ENCODE measurements around the gene IMMP2L. TPM values are rescaled to one million over a fixed set of nuclear protein-coding genes. Genes with fewer than 3 reads are reported as not detected.

IMMP2L gene
- total and polyA plus RNA-seq, 2 of the 13 experiments (the other 11 are each of a cell fraction or from before 2014, with no cell fraction given): 7.8 to 16.9 TPM

GRCh38 chr7:111561904-111562732 is at the start of gene IMMP2L (continued):
- TF ChIP-seq ZNF792 (CRISPR knock-in tag; IDR thresholded peaks at IDR 0.05) (0 out of 2 replicates have a peak, but pooled peaks have one; percentile 21), SYNCRIP (IDR thresholded peaks at IDR 0.05; ENCODE audit: insufficient read depth, low read depth, low read length) (no peak), ETV5 (CRISPR knock-in tag; IDR thresholded peaks at IDR 0.05; ENCODE audit: borderline replicate concordance) (no peak), AKAP8 (CRISPR knock-in tag; IDR thresholded peaks at IDR 0.05) (no peak), ZNF747 (CRISPR knock-in tag; IDR thresholded peaks at IDR 0.05; ENCODE audit: borderline replicate concordance) (0 out of 2 replicates have a peak, but pooled peaks have one; percentile 7), TEF (CRISPR knock-in tag; IDR thresholded peaks at IDR 0.05) (no peak), HDAC2 (CRISPR knock-in tag; IDR thresholded peaks at IDR 0.05) (peak; percentile 40; the same call in 1 of the 2 replicates), ZNF432 (CRISPR knock-in tag; IDR thresholded peaks at IDR 0.05; ENCODE audit: borderline replicate concordance) (no peak), ZFX (CRISPR knock-in tag; IDR thresholded peaks at IDR 0.05; ENCODE audit: low read depth) (peak; percentile 95), ZNF264 (CRISPR knock-in tag; IDR thresholded peaks at IDR 0.05) (peak; percentile 49; the same call in 1 of the 2 replicates), FOSL1 (CRISPR knock-in tag; IDR thresholded peaks at IDR 0.05; ENCODE audit: borderline replicate concordance) (no peak), MYNN (CRISPR knock-in tag; IDR thresholded peaks at IDR 0.05; ENCODE audit: low read depth) (0 out of 2 replicates have a peak, but pooled peaks have one; percentile 56), SRF (IDR thresholded peaks at IDR 0.05; ENCODE audit: low read depth, low read length) (no peak), ARHGAP35 (CRISPR knock-in tag; IDR thresholded peaks at IDR 0.05; ENCODE audit: borderline replicate concordance) (no peak), BRD4 (CRISPR knock-in tag; IDR thresholded peaks at IDR 0.05) (0 out of 2 replicates have a peak, but pooled peaks have one; percentile 38), ZNF724P (CRISPR knock-in tag; IDR thresholded peaks at IDR 0.05; ENCODE audit: borderline replicate concordance) (0 out of 2 replicates have a peak, but pooled peaks have one; percentile 60), SRSF1 (optimal IDR thresholded peaks at IDR 0.05; ENCODE audit: low read depth, low read length) (no peak), DNMT1 (CRISPR knock-in tag; IDR thresholded peaks at IDR 0.05) (0 out of 2 replicates have a peak, but pooled peaks have one; percentile 35), U2AF1 (optimal IDR thresholded peaks at IDR 0.05; ENCODE audit: low read depth, low read length) (no peak)
- TF ChIP-seq, protein P1, sequence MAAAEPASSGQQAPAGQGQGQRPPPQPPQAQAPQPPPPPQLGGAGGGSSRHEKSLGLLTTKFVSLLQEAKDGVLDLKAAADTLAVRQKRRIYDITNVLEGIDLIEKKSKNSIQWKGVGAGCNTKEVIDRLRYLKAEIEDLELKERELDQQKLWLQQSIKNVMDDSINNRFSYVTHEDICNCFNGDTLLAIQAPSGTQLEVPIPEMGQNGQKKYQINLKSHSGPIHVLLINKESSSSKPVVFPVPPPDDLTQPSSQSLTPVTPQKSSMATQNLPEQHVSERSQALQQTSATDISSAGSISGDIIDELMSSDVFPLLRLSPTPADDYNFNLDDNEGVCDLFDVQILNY (CRISPR knock-in tag; conservative IDR thresholded peaks at IDR 0.05): 0 out of 2 replicates have a peak, but pooled peaks have one; percentile 18
- TF ChIP-seq, protein P2, sequence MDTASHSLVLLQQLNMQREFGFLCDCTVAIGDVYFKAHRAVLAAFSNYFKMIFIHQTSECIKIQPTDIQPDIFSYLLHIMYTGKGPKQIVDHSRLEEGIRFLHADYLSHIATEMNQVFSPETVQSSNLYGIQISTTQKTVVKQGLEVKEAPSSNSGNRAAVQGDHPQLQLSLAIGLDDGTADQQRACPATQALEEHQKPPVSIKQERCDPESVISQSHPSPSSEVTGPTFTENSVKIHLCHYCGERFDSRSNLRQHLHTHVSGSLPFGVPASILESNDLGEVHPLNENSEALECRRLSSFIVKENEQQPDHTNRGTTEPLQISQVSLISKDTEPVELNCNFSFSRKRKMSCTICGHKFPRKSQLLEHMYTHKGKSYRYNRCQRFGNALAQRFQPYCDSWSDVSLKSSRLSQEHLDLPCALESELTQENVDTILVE (CRISPR knock-in tag; IDR thresholded peaks at IDR 0.05): no peak
- TF ChIP-seq, protein P3, sequence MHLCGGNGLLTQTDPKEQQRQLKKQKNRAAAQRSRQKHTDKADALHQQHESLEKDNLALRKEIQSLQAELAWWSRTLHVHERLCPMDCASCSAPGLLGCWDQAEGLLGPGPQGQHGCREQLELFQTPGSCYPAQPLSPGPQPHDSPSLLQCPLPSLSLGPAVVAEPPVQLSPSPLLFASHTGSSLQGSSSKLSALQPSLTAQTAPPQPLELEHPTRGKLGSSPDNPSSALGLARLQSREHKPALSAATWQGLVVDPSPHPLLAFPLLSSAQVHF (CRISPR knock-in tag; IDR thresholded peaks at IDR 0.05): no peak
- TF ChIP-seq, protein P4, sequence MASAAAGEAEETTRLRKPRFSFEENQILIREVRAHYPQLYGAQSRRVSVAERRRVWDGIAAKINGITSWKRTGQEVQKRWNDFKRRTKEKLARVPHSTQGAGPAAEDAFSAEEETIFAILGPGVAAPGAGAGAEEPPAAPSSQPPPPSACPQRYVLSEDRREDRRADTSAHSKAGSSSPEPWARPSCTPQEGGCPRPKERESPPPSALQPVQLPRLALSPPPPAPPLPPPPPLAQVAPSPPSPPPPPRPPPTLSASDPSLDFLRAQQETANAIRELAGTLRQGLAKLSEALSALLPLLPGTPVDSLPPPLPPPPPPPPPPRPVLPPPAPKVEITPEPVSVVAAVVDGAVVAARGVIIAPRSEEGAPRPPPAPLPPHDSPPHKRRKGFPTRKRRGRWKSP (CRISPR knock-in tag; IDR thresholded peaks at IDR 0.05): no peak
- TF ChIP-seq, protein P5, sequence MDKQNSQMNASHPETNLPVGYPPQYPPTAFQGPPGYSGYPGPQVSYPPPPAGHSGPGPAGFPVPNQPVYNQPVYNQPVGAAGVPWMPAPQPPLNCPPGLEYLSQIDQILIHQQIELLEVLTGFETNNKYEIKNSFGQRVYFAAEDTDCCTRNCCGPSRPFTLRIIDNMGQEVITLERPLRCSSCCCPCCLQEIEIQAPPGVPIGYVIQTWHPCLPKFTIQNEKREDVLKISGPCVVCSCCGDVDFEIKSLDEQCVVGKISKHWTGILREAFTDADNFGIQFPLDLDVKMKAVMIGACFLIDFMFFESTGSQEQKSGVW (CRISPR knock-in tag; IDR thresholded peaks at IDR 0.05; ENCODE audit: borderline replicate concordance): no peak

Measured in HepG2 (cell line).